HG03135 (cell line): ENCODE measurements around the gene TEX38.
"Not testable (repeated sequence)": the region's sequence is repeated elsewhere in the genome, so short reads cannot be mapped to it uniquely, and the experiment has no call there.

Source experiments
- ATAC-seq: cut with Tn5 transposase; IDR thresholded peaks from one replicate; pipeline ENCODE4 v1.9.1; 2021; ENCODE audit warnings: mild to moderate bottlenecking, moderate library complexity; ENCODE audit not compliant: unreplicated experiment

The TEX38 gene

GRCh38 chr1:46687093-46687659, 15.5 kb downstream of the TEX38 start:
- no peak for ATAC-seq

DNA sequence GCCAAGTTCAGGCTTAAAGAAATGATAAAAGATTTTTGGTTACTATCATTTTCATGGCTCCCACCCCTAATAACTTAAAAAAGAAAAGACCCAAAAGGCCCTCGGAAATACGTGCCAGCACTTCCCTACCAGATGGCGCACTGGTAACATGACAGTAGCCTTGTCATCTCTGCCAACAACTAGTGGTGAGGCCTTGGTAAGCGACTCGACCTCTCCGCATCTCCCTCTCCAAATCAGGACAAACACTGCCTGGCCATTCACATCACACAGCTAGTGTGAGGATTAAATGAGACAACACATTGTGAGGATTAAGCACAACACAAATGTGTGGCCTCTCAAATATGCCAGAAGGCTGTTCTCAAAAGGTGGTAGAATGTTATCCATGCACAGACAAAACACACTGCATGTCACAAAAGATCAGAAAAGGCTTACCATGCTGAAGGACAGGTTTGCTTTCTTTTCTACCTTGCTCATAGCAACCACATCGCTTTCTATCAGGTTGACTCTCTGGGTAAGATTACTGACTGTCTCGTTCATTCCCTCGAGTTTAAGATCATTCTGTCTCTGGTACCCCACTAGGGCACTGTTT, 16.4 kb downstream of the TEX38 start:
- no peak for ATAC-seq

GRCh38 chr1:46689356-46689755, 17.7 kb downstream of the TEX38 start:
- no peak for ATAC-seq

GRCh38 chr1:46689897-46690296, 18.2 kb downstream of the TEX38 start:
- no peak for ATAC-seq

DNA sequence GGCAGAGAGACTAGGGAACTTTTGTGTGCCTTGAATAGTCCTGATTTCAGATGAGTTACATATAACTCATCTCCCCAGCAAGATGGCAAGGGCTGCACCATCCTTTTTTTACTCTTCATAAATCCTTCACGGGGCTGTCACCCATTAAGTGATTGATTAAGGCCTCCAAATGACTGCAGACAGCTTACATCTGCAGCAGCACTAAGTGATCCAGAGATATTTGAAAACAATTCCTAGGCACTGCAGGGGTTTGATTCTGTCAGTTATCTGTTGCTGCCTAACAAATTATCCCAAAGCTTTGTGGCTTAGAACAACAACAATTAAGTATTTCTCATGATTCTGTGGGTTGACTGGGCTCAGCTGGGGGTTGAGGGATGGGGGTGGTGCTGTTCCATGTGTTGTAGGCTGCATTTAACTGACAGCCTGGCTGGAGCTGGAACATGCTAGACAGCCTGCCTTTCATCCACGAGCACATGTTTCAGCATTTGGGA, 19.3 kb downstream of the TEX38 start:
- no peak for ATAC-seq

- ATAC-seq, result no peak
Measured at GRCh38 chr1:46691997-46692790, 20.5 kb downstream of the TEX38 start.

GRCh38 chr1:46692811-46693770, 21.4 kb downstream of the TEX38 start:
- ATAC-seq, result no peak

- ATAC-seq, result not testable (repeated sequence)
Measured at GRCh38 chr1:46694676-46695075, 23.0 kb downstream of the TEX38 start.

GRCh38 chr1:46697053-46697452, 25.4 kb downstream of the TEX38 start:
- ATAC-seq, result no peak

DNA sequence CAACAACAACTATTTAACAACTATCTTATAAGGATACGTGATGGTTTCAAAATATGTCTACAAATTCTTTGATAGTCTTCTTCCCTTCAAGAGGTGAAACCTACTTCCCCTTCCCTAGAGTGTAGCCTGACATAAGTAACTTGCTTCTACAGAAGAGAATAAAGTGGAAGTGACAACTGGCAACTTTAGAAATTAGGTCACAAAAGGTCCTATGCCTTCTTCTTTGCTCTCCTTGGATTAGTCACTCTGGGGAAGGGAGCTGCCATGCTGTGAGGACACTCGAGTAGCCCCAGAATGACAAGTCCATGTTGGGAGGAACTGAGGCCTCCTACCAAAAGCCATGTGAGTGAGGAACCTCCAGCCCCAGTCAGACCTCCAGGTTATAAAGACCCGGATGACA, 28.0 kb downstream of the TEX38 start:
- ATAC-seq, result no peak

DNA sequence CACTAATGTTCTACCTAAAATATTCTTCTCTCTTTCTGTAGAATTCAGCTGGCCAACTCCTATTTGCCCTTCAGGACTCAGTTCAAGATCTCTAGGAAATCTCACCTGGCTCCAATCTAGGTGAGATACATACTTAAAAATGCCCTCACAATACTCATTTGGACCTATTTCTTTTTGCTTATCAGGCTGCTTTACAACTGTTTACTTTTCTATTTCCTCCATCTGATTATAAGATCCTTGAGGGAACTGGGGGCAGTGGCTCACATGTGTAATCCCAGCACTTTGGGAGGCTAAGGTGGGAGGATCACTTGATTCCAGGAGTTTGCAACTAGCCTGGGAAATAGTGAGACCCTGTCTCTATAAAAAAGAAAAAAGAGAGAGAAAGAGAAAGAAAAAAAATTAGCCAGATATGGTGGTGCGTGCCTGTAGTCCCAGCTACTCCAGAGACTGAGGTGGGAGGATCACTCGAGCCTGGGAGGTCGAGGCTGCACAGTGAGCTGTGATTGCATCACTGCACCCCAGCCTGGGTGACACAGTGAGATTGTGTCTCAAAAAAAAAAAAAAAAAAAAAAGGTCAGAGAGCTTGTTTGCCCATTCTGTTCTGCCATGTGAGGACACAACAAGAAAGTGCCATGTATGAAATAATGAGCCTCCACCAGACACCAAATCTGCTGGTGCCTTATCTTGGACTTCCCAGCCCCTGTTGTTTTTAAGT, 32.4 kb downstream of the TEX38 start:
- ATAC-seq, result no peak

GRCh38 chr1:46705408-46705807, 33.8 kb downstream of the TEX38 start:
- ATAC-seq, result no peak

GRCh38 chr1:46708121-46708520, 36.5 kb downstream of the TEX38 start:
- ATAC-seq, result no peak

- ATAC-seq, result no peak
Measured at GRCh38 chr1:46714976-46715375, 43.3 kb downstream of the TEX38 start.

DNA sequence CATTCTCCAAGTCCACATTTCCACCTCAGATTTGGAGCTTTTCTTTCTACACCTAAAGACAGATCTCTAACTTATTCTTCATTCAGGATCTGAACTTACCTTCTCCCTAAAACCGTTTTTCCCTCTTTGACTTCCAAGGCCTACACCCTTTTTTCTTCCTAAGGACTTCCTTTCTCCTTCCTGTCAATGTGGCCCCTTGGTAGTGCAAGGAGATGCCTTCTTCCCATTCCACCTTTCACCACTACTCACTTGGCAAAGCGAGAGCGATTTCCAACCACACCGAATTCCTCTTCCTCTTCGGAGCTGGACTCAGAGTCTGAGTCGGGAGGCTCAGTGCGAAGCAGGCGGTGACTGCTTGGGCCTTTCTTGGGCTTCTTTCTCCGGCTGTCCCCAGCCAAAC, 46.0 kb downstream of the TEX38 start:
- no peak for ATAC-seq

DNA sequence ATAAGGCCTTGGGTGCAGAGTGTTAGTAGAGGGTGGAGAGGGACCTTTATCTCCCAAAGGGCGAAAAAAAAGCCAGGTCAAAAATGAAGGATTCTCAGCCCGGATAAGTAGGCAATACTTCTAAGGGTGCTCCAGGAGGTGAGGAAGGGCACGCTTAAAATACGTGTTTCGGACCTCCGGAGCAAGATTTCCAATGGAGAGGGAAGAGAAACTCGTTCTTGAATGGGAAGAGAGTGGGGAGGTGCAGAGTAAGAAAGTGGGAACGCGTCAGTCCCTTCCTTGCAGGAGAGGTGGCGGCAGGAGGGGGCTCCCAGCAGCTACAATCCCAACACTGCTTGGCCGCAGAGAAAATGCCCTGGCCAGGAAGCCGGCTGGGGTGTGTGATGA, 46.7 kb downstream of the TEX38 start:
- ATAC-seq, result no peak

DNA sequence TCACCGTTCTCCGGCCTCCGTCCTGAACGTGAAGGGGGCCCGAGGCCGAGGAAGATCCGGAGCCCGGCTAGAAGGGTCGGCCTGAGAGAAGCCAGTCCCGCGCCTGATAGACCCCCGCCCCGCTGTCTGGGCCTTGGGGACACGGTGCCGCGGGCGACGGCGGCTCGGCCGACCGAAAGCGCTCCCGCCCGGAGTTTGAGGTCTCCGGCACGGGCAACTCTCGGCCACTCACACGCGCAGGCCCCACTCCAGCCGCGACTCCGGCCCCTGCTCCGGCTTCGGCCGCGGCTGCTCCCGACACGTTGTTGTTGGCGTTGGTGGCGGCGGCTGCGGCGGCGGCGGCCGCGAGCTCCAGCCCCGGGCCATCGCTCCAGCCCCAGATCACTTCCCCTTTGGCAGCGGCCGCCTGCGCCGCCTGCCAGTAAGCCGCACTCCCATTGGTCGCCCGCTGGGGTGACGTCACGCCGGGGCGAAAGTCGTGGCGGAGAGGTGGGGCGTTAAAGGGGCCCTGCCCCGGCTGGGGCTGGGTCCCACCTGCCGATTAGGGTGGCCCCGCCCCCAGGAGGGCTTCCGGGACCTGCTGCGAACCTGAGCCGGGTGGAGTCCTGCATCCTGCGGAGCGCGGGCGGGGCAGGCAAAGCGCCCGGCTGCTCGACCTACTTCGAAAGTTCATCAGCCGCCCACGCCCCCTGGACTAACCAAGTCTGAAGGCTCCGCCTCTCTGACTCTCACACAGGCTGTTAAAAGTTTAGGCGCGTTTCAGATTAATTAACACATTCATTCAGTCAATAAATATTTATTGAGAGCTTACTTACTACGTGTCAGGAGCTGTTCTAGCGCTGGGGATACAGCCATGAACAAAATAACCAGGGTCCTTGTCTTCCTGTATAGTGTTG, 47.3 kb downstream of the TEX38 start, which contains the start of gene EFCAB14:
EFCAB14 (minus strand) TSS at position 388 of the 896 bp plus-strand sequence. CDS start 1,027 bp downstream, outside the sequence.
- ATAC-seq, result peak; percentile 97

GRCh38 chr1:46719689-46720088, 48.0 kb downstream of the TEX38 start:
- no peak for ATAC-seq

- ATAC-seq, result not testable (repeated sequence)
Measured at GRCh38 chr1:46720319-46720718, 48.7 kb downstream of the TEX38 start.
